C1 segment of cervical spinal cord (tissue), 14 donors: ENCODE results near the gene PLEKHM3.
A peak's percentile ranks its signal among the peaks of the same experiment; 100 is the strongest.
"Not testable (repeated sequence)": the region's sequence is repeated elsewhere in the genome, so short reads cannot be mapped to it uniquely, and the experiment has no call there.

Experiments
- DNase-seq, 14 donors: peaks; one replicate each; lab custom pipeline; 2025; lab: John Stamatoyannopoulos, UW

PLEKHM3 gene

GRCh38 chr2:207828361-207829057 lies 196.8 kb downstream of the PLEKHM3 start:
- no peak for DNase-seq

GRCh38 chr2:207825978-207826377 lies 199.3 kb downstream of the PLEKHM3 start:
- DNase-seq = no peak

- peak in 1 of 14 donors; percentile 4 for DNase-seq
Measured at GRCh38 chr2:207825045-207825954, 200.0 kb downstream of the PLEKHM3 start.

GRCh38 chr2:207823865-207824264 lies 201.5 kb downstream of the PLEKHM3 start:
- no peak for DNase-seq

GRCh38 chr2:207819839-207820784 lies 205.2 kb downstream of the PLEKHM3 start:
- peak in 1 of 14 donors; percentile 10 for DNase-seq

GRCh38 chr2:207819021-207819797 lies 206.1 kb downstream of the PLEKHM3 start:
- no peak for DNase-seq

GRCh38 chr2:207816546-207816945 lies 208.8 kb downstream of the PLEKHM3 start:
- DNase-seq = no peak

- DNase-seq = no peak
Measured at GRCh38 chr2:207815254-207815653, 210.1 kb downstream of the PLEKHM3 start.

GRCh38 chr2:207813942-207814341 lies 211.4 kb downstream of the PLEKHM3 start:
- DNase-seq = no peak

- DNase-seq = peak in 9 of 14 donors; percentile 15 to 63 (median 56)
Measured at GRCh38 chr2:207813221-207813916, 212.0 kb downstream of the PLEKHM3 start.

- no peak for DNase-seq
Measured at GRCh38 chr2:207812726-207813080, 212.6 kb downstream of the PLEKHM3 start.

GRCh38 chr2:207812058-207812725 lies 213.1 kb downstream of the PLEKHM3 start:
- DNase-seq = peak in 2 of 14 donors; percentile 5 to 18

GRCh38 chr2:207811658-207812057 lies 213.7 kb downstream of the PLEKHM3 start:
- DNase-seq = not testable (repeated sequence)

GRCh38 chr2:207810200-207810788 lies 215.0 kb downstream of the PLEKHM3 start:
- DNase-seq = no peak

GRCh38 chr2:207808119-207808518 lies 217.2 kb downstream of the PLEKHM3 start:
- DNase-seq = no peak

- DNase-seq = no peak
Measured at GRCh38 chr2:207807516-207807915, 217.8 kb downstream of the PLEKHM3 start.

GRCh38 chr2:207805566-207806226 lies 219.6 kb downstream of the PLEKHM3 start:
- DNase-seq = no peak

- DNase-seq = no peak
Measured at GRCh38 chr2:207802650-207803049, 222.7 kb downstream of the PLEKHM3 start.

- no peak for DNase-seq
Measured at GRCh38 chr2:207801259-207801658, 224.1 kb downstream of the PLEKHM3 start.
